GM10266 (cell line): ENCODE measurements around the gene EPHB1.

ENCODE experiments used
- DNase-seq: peaks from one replicate; pipeline ENCODE4 v3.0.0; 2012; ENCODE audit errors: extremely low spot score
- TF ChIP-seq, protein P1 (sequence below): IDR thresholded peaks from 2 replicates; pipeline ENCODE4 v1.5.1; 2012; ENCODE audit warnings: mild to moderate bottlenecking, low read depth; ENCODE audit not compliant: control insufficient read depth, insufficient read depth; ENCODE audit errors: missing control alignments

The EPHB1 gene

DNA sequence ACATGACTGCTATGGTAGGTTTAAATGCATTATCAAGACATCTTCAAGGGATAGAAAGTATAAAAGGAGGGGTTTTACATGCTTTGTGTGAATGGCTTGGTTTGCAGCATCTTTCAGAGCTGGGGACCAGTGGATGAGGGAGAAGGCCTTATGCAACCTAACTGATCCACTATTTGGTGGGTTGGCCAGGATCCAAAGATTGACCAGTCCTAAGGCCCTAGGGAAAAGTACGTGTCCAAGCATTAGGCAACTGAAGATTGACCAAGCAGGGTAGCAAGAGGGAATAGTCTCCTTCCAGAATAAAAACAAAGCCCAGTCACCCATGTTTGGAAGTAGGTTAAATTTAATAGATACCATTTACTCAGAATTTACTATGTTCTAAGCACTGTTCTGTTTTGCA is 509.3 kb downstream of the EPHB1 start:
- TF ChIP-seq, protein P1, sequence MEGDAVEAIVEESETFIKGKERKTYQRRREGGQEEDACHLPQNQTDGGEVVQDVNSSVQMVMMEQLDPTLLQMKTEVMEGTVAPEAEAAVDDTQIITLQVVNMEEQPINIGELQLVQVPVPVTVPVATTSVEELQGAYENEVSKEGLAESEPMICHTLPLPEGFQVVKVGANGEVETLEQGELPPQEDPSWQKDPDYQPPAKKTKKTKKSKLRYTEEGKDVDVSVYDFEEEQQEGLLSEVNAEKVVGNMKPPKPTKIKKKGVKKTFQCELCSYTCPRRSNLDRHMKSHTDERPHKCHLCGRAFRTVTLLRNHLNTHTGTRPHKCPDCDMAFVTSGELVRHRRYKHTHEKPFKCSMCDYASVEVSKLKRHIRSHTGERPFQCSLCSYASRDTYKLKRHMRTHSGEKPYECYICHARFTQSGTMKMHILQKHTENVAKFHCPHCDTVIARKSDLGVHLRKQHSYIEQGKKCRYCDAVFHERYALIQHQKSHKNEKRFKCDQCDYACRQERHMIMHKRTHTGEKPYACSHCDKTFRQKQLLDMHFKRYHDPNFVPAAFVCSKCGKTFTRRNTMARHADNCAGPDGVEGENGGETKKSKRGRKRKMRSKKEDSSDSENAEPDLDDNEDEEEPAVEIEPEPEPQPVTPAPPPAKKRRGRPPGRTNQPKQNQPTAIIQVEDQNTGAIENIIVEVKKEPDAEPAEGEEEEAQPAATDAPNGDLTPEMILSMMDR, result no peak
- no peak for DNase-seq
